ENCODE data around the gene POLR2I.
"Not testable (repeated sequence)": the region's sequence is repeated elsewhere in the genome, so short reads cannot be mapped to it uniquely, and the experiment has no call there.

POLR2I gene

DNA sequence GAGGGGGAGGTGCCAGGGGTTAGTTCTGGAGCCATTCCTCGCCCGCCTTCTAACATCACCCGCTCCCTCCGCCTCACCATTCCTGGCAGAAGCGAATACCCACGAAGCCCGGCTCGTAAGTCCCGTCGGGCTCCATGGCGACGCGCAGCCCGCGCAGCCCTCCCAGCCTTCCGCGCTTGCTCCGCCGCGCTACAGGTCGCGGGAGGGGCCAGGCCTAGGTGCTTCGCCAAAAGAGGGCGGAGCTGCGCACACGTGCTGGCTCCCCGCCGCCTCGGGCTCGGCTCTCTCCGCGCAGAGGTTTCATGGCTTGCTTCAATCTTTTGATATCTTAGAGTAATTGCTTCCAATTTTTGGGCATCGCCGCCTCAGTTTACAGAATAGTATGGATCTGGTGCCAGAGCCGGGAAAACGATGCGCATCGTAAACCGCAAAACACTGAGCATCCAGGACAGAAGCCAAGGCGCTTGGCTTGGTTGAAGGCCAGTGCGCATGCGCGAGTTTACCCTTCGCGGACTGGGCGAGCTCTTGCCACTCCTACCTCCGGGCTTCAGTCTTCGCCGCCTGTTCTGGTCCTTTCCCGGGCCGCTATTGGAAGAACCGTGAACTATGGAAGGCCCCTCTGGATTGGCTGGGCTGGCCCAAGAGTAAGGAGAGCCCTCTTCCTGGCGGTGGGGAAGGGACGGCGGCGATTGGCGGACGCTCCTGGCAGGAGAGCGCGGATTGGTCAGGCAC is at the start of gene POLR2I:
TSS of gene POLR2I (minus strand) at position 155 of the 732 bp plus-strand sequence. CDS start at position 136, 19 bp downstream.
- DNase-seq (ENCODE audit: low read depth) = peak; percentile 100

DNA sequence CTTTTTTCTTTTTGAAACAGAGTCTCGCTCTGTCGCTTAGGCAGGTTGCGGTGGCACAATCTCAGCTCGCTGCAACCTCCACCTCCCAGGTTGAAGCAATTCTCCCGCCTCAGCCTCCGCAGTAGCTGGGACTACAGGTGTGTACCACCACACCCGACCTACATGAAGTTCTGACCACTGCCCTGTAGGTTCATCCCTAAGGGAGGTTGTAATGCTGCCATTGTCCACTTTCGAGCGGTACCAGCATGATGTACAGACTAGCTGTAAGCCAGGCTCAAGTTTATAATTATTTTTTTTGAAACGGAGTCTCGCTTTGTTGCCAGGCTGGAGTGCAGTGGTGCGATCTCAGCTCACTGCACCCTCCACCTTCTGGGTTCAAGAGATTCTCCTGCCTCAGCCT is 49.1 kb upstream of the POLR2I start:
- DNase-seq (ENCODE audit: low read depth) = no peak

DNA sequence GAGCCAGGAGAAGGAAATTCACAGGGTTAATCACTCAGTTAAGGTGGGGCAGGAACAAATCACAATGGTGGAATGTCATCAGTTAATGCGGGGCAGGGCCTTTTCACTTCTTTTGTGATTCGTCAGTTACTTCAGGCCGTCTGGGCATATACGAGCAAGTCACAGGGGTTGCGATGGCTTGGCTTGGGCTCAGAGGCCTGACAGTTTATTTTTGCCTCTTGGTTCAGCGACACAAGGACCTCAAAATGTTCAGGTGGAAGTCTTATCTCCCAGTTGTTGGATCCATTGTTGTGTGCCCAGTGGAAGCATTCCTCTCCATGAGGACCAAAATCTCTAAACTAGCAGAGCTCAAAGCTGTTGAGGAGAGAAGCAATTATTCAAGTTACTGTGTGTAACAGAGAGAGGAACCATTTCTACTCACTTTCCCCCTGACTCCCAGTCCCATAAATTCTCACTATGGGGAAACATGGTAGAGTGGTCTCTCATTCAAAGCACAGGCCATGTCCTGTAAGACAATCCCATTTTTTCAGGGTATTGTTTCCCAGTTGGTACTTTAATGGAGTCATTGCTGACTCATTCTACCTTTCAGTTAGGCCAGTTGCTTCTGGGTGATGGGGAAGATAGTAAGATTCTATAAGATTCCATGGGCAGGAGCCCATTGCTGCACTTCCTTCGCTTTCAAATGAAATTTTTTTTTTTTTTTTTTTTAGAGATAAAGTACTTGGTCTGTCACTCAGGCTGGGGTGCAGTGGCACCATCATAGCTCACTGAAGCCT is 46.3 kb upstream of the POLR2I start:
- DNase-seq (ENCODE audit: low read depth) = no peak

DNA sequence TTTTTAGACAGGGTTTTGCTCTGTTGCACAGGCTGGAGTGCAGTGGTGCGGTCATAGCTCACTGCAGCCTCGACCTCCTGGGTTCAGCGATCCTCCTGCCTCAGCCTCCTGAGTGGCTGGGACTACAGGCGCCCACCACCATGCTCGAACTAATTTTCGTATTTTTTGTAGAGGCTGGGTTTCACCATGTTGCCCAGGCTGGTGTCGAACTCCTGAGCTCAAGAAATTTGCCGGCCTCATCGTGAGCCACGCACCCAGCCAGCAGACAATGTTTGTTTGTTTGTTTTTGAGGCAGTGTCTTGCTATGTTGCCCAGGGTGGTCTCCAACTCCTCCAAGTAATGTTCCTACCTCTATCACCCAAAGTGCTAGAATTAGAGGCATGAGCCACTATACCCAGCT is 38.5 kb upstream of the POLR2I start:
- no peak for DNase-seq (ENCODE audit: low read depth)

DNA sequence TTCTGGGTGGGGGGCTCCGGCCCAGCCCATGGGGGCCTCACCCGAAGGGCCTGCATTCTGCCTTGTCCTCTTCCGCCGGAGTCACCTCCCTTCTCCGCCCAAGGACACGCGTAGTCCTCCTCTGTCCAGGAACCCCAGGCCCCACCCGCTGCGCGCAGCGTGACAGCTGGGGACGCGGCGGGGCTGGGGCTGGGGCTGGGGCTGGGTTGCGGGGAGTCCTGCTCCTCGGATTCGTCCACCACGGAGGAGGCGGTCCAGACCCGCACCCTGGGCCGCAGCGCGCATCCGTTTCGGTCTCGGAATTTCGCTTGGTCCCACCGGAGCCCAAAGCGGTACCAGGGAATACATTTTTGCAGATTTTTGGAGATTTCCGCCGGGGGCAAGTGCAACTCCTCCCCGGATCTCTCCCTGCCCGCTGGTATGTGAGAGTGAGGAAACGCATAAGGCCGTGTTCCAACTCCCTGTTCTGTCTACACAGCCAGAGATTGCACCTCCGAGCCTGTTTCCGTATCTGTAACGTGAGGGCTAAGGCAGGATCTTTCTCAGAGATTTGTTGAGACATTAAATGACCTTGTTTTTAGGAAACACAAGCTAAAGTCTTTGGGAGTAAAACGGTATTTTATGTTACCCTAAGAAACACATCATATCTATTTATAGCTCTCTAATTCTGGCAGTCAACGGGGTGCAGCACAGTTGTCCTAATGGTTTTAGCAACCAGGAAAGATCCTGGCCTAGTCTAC is 37.8 kb upstream of the POLR2I start, which contains the start of gene COX7A1:
TSS of gene COX7A1 (minus strand) at position 96 of the 740 bp plus-strand sequence. CDS start at position 56, 40 bp downstream.
- DNase-seq (ENCODE audit: low read depth) = no peak

DNA sequence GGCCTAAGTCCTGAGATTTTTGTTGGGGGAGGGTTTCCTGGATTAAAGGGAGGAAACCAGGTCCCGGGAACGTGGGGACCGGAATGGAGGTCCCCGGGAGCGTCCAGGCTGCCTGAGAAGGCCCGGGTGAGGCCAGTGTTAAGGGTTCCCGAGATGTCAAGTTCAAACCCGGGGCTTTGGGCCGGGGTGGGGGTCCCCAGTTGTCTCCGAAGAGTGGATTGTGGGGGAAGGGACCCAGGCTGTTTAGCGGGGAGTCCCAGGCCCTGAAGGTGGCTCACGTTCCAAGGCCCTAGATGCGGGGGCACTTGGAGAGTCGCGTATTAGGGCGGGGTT is 37.3 kb upstream of the POLR2I start:
- DNase-seq (ENCODE audit: low read depth) = no peak

DNA sequence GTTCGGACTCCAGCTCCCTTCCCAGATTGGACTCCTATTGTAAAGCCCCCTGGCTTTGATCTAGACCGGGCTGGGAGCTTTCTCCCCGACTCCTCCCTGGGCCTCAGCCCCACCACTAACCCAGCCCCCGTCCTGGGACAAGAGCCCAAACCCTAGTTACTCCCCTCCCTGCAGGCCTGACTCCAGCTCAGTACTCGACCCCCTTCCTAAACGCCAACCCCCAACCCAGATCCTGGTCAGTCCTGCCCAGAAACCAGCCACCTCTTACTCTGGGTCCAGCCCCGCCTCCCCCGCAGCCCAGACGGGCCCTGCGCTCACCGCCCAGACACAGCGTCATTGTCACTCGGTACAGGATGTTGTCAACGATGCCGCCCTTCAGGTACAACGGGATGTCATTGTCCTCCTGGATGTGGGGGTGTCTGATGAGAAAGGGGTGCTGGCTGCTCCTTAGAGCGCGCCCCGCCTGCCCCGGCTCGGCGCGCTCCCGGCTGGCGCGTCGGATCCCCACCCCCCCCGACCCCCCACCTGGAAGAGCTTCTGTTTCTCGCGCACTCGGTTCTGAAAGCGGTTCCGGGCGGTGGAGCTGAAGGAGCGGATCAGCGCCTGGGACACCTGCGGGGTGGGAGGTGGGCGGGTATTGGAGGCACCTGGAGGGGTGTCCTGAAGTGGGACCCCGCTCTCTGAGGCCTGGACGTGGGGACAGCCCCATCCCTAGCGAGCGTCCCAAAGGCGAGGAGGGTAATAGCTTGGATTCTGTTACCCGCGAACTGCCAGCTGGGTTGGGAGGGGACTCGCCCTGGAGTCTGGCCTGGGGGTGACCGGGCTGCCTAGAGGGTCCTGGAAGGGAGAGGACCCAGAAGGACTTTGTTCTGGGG is 36.7 kb upstream of the POLR2I start:
- DNase-seq (ENCODE audit: low read depth) = no peak

DNA sequence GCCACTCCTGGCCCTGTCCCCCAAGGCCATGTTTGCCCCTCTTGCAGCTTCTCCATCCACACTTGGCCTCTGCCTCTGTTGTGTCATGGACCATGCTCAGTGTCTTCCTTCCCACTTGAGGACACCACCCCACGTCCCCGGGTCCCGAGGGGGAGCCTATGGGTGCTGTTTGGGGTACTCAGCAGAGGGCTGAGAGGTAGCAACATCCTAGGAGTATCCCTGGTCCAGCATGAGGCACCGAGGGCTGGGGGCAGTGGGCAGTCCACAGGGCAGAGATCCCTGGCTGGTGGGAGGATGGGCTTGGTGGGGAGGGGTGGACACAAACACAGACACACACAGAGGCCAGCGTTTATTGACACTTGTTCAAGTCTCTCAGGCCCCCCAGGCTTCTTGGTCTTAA is 35.9 kb upstream of the POLR2I start:
- DNase-seq (ENCODE audit: low read depth) = no peak

DNA sequence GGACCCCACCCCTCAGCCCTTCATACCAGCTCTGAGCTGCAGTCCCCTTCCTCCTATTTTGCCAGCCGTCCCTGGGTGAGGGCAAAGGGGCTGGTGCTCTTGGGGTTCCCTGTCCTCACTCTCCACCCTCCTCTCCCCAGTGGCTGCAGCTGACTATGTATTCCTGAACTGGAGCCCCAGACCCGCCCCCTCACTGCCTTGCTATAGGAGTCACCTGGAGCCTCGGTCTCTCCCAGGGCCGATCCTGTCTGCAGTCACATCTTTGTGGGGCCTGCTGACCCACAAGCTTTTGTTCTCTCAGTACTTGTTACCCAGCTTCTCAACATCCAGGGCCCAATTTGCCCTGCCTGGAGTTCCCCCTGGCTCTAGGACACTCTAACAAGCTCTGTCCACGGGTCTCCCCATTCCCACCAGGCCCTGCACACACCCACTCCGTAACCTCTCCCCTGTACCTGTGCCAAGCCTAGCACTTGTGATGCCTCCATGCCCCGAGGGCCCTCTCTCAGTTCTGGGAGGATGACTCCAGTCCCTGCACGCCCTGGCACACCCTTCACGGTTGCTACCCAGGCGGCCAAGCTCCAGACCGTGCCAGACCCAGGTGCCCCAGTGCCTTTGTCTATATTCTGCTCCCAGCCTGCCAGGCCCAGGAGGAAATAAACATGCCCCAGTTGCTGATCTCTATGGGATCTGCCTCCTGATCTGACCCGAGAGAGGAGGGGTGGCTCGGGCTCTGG is 35.2 kb upstream of the POLR2I start:
- no peak for DNase-seq (ENCODE audit: low read depth)

DNA sequence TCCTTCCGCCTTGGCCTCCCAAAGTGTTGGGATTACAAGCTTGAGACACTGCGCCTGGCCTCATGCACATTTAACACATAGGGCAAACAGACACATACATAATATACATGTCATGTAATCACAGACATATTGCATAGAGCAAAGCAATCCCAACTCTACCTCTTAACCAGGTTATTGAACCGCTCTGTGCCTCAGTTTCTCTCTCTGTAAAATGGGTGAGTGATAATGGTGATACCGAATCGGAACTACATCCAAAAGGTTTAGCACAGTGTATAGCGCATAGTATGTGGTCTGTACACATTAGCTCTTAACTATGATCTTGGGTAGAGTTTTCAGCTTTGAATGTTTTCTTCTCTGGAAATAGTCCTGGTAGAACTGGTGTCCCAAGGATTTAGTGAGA is 29.9 kb upstream of the POLR2I start:
- no peak for DNase-seq (ENCODE audit: low read depth)

DNA sequence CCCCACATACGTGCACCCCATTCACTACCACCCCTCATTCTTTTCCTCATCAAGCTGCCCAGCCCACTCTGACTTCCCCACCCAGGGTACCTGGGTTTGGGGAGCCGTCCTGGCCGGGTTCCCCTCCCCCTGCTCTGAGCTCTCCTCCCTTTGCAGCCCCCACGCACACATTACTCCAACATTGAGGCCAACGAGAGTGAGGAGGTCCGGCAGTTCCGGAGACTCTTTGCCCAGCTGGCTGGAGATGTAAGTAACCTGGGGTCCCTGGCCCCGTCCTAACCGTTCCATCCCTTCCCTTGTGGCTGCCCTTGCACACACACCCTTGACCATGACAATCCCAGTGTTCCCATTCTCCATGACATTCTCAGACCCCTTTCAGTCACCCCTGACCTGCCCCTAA is 27.8 kb upstream of the POLR2I start:
- DNase-seq (ENCODE audit: low read depth) = no peak

DNA sequence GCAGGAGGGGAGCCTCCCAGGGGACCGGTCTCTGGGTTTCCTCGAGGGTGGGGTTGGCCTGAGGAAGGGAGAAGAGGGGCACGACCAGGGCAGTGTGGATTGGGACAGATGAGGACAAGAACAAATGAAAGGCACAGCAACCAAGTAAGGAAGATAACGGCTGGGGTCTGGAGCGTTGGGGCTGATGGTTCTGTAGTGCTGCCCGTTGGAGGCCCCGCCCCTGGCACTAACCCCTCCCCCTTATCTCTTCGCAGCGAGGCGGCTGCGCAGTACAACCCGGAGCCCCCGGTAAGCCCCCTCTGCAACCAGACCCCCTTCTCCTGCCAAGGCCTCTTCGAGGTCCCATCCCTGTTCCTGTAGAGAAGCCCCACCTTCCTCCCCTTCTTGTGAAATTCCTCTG is 27.4 kb upstream of the POLR2I start:
- no peak for DNase-seq (ENCODE audit: low read depth)

DNA sequence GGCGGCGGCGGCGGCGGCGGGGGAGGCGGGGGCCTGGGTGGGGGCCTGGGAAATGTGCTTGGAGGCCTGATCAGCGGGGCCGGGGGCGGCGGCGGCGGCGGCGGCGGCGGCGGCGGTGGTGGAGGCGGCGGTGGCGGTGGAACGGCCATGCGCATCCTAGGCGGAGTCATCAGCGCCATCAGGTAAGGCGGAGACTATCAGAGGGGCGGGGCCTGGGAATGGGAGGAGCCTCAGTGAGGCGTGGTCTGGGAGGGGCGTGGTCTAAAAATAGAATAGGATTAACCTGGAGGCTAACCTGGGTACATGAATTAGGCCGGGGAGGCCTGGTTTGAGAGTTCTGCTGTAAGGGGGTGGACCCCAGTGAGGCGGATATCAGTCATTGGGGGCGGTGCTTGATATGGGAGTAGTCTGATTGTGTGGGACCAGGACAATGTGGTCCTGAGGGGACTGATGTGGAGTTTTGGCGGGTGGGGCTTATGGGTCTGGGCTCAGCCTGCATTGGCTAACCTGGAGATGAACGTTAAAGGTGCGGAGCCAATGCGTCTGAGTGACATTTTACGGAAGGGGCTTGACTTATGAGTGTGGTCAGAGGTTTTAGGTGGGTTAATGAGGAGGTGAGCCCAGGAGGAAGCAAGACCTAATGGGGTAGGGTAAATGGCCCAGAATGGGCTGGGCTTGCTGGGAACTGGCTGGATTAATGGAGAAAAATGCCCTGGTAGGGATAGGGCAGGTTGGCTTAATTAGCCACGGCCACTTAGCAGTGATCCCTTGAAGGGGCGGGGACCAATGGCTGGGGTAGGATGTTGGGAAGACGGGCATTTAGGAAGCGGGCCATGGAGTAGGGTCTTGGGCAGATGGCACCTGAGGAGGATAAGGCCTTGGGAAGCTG is 26.6 kb upstream of the POLR2I start:
- DNase-seq (ENCODE audit: low read depth) = peak; percentile 77

DNA sequence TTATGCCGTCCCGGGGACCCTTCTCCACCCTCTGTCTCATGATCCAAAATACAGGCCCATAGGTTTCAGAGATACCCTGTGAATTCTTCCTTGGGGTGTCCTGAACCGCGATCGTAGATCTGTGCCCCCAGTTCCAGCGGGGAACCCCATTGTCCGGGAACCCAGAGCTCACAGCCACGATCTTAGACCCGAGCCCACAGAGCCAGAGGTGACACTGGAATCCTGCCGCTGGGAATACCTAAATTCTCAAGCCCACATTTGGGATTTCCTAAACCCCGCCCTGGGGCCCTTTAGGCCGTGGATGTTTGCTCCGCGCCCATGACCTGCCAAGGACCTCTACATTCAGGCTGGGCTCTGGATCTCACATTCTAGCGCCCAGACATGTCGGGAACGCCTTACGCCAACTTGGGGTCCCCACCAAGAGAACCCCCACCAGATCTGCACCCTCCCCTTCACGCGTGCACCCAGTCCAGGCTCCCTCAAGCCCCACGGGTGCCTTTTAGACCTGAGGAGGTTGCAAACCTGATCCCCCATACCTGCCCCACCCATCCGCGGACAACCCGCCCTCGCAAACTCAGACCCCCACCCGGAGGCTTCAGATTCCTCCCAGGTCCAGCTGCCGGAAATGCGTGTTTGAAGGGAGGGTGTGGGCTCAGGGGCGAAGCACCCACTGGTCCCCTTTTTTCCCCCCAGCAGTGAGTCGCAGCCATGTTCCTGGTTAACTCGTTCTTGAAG is 25.8 kb upstream of the POLR2I start:
- DNase-seq (ENCODE audit: low read depth) = no peak

DNA sequence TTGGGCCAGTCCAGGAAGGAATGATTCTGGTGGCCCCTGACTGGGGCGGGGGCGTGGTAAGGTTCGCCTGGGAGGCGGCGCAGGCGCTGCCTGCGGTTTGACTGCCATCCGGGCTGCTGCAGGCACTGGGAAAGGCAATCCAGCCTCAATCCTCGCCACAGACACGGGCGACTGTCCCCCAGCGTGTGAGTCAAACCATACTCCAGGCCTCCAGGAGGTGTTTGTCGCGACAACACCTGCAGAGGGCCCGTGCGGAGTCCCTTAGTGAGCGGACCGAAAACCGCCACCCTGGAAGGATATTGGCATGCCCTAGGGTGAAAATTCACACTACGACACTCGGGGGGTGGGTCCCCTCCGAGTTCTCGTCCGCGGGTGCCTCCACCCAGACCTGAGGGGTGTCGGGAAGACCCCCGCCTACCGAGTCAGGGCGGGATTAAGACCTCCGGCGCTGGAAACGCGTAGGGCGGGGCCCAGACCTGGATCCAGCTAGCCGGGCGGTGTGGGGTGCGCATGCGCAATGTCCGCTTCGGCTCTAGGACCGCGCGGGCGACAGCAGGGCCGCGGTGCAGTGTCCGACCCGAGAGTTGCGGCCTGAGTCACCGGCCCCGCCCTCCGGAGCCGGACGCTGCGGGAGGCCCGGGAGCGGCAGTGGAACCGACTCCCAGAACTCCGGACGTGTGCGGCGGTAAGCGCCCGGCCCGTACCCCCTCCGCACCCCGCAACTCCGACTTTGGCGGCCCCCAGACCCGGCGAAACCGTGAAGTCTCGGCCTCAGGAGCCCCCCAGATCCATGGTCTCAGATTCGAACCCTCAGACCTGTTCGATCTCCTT is 25.0 kb upstream of the POLR2I start, which contains the start of gene CAPNS1:
TSS of gene CAPNS1 (plus strand) at position 594 of the 831 bp plus-strand sequence. CDS start 946 bp downstream, outside the sequence.
- DNase-seq (ENCODE audit: low read depth) = peak; percentile 84

DNA sequence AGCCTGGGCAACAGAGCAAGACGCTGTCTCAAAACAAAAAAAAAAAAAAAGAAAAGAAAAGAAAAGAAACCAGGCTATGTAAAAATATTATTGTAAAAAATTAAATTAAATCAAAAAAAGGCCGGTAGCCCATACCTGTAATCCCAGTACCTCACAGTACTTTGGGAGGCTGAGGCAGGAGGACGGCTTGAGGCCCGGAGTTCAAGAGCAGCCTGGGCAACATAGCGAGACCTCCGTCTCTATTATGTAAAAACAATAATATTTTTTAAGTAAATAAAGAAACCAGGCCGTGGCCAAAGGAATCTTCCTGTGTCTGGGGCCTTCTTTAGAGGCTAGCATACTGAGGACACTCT is 24.4 kb upstream of the POLR2I start:
- DNase-seq (ENCODE audit: low read depth) = no peak

DNA sequence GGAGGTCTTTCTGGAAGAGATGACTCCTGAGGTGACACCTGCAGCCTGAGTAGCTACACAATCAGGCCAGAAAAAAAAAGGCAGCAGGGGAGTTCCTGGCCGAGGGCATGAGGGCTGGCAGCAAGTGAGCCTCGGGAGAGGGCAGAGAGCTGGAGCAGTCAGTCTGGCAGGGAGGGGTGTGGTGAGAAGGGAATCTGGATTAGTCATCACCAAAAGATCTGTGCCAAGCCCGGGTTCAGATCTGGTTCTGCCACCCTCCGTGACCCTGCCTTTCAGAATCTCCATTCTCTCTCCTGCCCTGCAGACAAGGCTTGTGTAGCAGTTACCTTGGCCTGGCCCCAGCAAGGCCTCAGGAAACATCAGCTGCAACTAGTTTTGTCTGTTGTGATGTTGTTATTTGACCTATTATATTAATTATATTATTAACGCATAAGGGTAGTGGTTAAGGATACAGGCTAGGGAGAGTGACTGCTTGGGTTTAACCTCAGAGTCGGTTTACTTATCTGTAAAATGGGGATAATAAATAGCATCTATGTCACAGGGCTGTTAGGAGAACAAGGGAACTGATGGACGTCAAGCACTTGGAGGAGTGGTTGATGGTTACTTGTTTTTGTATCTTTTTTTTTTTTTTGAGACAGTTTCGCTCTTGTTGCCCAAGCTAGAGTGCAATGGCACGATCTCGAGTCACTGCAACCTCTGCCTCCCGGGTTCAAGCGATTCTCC is 22.4 kb upstream of the POLR2I start:
- no peak for DNase-seq (ENCODE audit: low read depth)

DNA sequence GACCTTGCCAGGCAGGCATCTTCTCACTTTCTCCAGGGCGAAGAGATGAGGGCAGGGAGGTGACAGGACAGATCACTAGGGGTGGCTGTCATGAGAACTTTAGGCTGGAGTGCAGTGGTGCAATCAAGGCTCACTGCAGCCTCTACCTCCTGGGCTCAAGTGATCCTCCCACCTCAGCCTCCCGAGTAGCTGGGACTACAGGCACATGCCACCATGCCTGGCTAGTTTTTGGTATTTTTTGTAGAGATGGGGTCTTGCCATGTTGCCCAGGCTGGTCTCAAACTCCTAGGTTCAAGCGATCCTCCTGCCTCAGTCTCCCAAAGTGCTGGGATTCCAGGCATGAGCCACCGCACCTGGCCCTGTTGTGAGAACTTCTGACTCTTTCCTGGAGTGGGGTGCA is 20.2 kb upstream of the POLR2I start:
- not testable (repeated sequence) for DNase-seq (ENCODE audit: low read depth)
